SK-N-SH (cell line): ENCODE results near the gene SLC35A5. TPM values are rescaled to one million over a fixed set of nuclear protein-coding genes. Genes with fewer than 3 reads are reported as not detected.

Experiments used
- CTCF ChIA-PET: fragments of 300-600, 350-600 bp; formaldehyde crosslinking; extraction: SDS; loops from one replicate; lab custom pipeline; 2021; lab: Yijun Ruan, JAX
- POLR2A ChIA-PET: fragments of 350-600 bp; sonication (Branson Sonifier 250); formaldehyde crosslinking; extraction: SDS; loops from one replicate; lab custom pipeline; 2020; ENCODE audit warnings: antibody characterized with exemption, inconsistent platforms; lab: Yijun Ruan, JAX
- DNase-seq: peaks from one replicate; pipeline ENCODE4 v3.0.0; 2012
- H2AFZ ChIP-seq: fragments of 200-600 bp; sonication (generic); 2 replicates; pipeline ENCODE4 v1.8.1; 2016; ENCODE audit warnings: antibody characterized with exemption, mild to moderate bottlenecking, low read depth
- H3F3A ChIP-seq: fragments of 200-600 bp; sonication (generic); replicated peaks from 2 replicates; pipeline ENCODE3; 2016; ENCODE audit warnings: antibody characterized with exemption, mild to moderate bottlenecking; ENCODE audit not compliant: insufficient read depth
- H3K27ac ChIP-seq, 2 experiments: fragments of 200-500 bp in 1 of 2; fragments of 200-600 bp in 1 of 2; sonication (Bioruptor generic) in 1 of 2; sonication (generic), shearing (Covaris generic) in 1 of 2; 2 replicates each; pipeline versions ENCODE4 v1.5.1 to v1.6.1; 2014 to 2016; ENCODE audit warnings: low read depth in 2 of 2, inconsistent platforms in 1 of 2, low read length in 1 of 2, mild to moderate bottlenecking in 1 of 2, mixed read lengths in 1 of 2
- H3K27me3 ChIP-seq: fragments of 200-600 bp; sonication (generic), shearing (Covaris generic); 2 replicates; pipeline ENCODE4 v1.6.1; 2016; ENCODE audit warnings: mixed run types; ENCODE audit not compliant: insufficient read depth
- H3K36me3 ChIP-seq, 2 experiments: fragments of 200-500 bp in 1 of 2; fragments of 200-600 bp in 1 of 2; sonication (Bioruptor generic) in 1 of 2; sonication (generic) in 1 of 2; replicated peaks in 1 of 2; 2 replicates each; pipeline versions ENCODE3 to v1.5.1; 2014 to 2016; ENCODE audit warnings: low read length in 1 of 2, mild to moderate bottlenecking in 1 of 2; ENCODE audit not compliant: insufficient read depth in 2 of 2, control insufficient read depth in 1 of 2
- H3K4me1 ChIP-seq, 2 experiments: fragments of 200-500 bp in 1 of 2; fragments of 200-600 bp in 1 of 2; sonication (Bioruptor generic) in 1 of 2; sonication (generic), shearing (Covaris generic) in 1 of 2; 2 replicates each; pipeline versions ENCODE4 v1.5.1 to v1.6.1; 2014 to 2016; ENCODE audit warnings: low read depth in 1 of 2, low read length in 1 of 2, mixed run types in 1 of 2; ENCODE audit not compliant: insufficient read depth in 2 of 2, control insufficient read depth in 1 of 2
- H3K4me2 ChIP-seq: fragments of 200-600 bp; sonication (generic), shearing (Covaris generic); 2 replicates; pipeline ENCODE4 v1.6.1; 2017; ENCODE audit warnings: mixed run types
- H3K4me3 ChIP-seq, 2 experiments: fragments of 200-500 bp in 1 of 2; fragments of 200-600 bp in 1 of 2; sonication (Bioruptor generic) in 1 of 2; sonication (generic), shearing (Covaris generic) in 1 of 2; 2 replicates each; pipeline versions ENCODE4 v1.5.1 to v1.8.1; 2014 to 2016; ENCODE audit warnings: low read depth in 2 of 2, inconsistent platforms in 1 of 2, low read length in 1 of 2, mild to moderate bottlenecking in 1 of 2, mixed read lengths in 1 of 2, moderate library complexity in 1 of 2
- H3K79me2 ChIP-seq: fragments of 200-600 bp; sonication (generic); 2 replicates; pipeline ENCODE4 v1.8.1; 2017; ENCODE audit warnings: mild to moderate bottlenecking; ENCODE audit not compliant: insufficient read depth
- H3K9ac ChIP-seq: fragments of 200-600 bp; sonication (generic); 2 replicates; pipeline ENCODE4 v1.6.1; 2017; ENCODE audit warnings: mixed run types
- H3K9me2 ChIP-seq: fragments of 200-600 bp; sonication (generic); 2 replicates; pipeline ENCODE4 v1.6.1; 2017; ENCODE audit warnings: mixed run types
- H3K9me3 ChIP-seq: fragments of 200-600 bp; sonication (generic); 2 replicates; pipeline ENCODE4 v1.6.1; 2017; ENCODE audit warnings: mixed run types, mild to moderate bottlenecking, moderate library complexity
- H4K20me1 ChIP-seq: fragments of 200-600 bp; sonication (generic); 2 replicates; pipeline ENCODE4 v1.6.1; 2017; ENCODE audit warnings: mild to moderate bottlenecking, mixed run types; ENCODE audit not compliant: insufficient read depth
- CHD2 ChIP-seq: fragments of 150-350 bp; IDR thresholded peaks from 2 replicates; pipeline ENCODE4 v1.6.1; 2018; ENCODE audit warnings: low read length; ENCODE audit not compliant: partially characterized antibody
- FOSL2 ChIP-seq: IDR thresholded peaks from 2 replicates; pipeline ENCODE4 v1.4.0; 2012; ENCODE audit warnings: low read depth, mild to moderate bottlenecking, moderate library complexity, borderline replicate concordance
- GABPA ChIP-seq: IDR thresholded peaks from 2 replicates; pipeline ENCODE4 v1.4.0; 2012; ENCODE audit warnings: low read depth, mild to moderate bottlenecking
- MXI1 ChIP-seq: IDR thresholded peaks from 2 replicates; pipeline ENCODE4 v1.6.1; 2012; ENCODE audit warnings: mild to moderate bottlenecking, low read depth, low read length, improper control_type of control experiment
- NRF1 ChIP-seq: IDR thresholded peaks from 2 replicates; pipeline ENCODE4 v1.6.1; 2012; ENCODE audit warnings: low read depth, mild to moderate bottlenecking, low read length
- RAD21 ChIP-seq: IDR thresholded peaks from 2 replicates; pipeline ENCODE4 v1.6.1; 2012; ENCODE audit warnings: mild to moderate bottlenecking, low read length
- RCOR1 ChIP-seq: fragments of 150-350 bp; IDR thresholded peaks from 2 replicates; pipeline ENCODE4 v1.6.1; 2017; ENCODE audit warnings: antibody characterized with exemption, low read length
- SMC3 ChIP-seq: IDR thresholded peaks from 2 replicates; pipeline ENCODE4 v1.6.1; 2012; ENCODE audit warnings: low read depth, low read length, improper control_type of control experiment
- TEAD4 ChIP-seq: IDR thresholded peaks from 2 replicates; pipeline ENCODE4 v1.4.0; 2012; ENCODE audit warnings: mild to moderate bottlenecking, borderline replicate concordance; ENCODE audit not compliant: insufficient read depth
- WGBS: methylation state at CpG from one replicate; pipeline ENCODE4 v1.1.6; 2017; ENCODE audit warnings: low lambda C conversion rate; 5-methylcytosine and 5-hydroxymethylcytosine counted together
- polyA plus RNA-seq, 3 experiments: library from polyadenylated mRNA; depleted of rRNA; stranded (reverse); fragments of >200 nt; gene quantifications; 2 replicates each; pipeline ENCODE4 v1.2.3, GENCODE V29; 2012
- TF ChIP-seq, protein P1 (sequence below): fragments of 200-600 bp; sonication (generic); IDR thresholded peaks from 2 replicates; pipeline ENCODE4 v1.6.1; 2017; ENCODE audit warnings: antibody characterized with exemption, mild to moderate bottlenecking, moderate library complexity
- TF ChIP-seq, protein P2 (sequence below): IDR thresholded peaks from 2 replicates; pipeline ENCODE4 v1.6.1; 2012; ENCODE audit warnings: mild to moderate bottlenecking, low read depth, low read length, moderate library complexity
- TF ChIP-seq, protein P3 (sequence below): fragments of 150-350 bp; IDR thresholded peaks from 2 replicates; pipeline ENCODE4 v1.6.1; 2016; ENCODE audit warnings: mild to moderate bottlenecking, low read depth, low read length

Gene SLC35A5
- polyA plus RNA-seq, 1 of the 3 experiments (the other 2 are of a cell fraction) = 16.0 TPM

DNA sequence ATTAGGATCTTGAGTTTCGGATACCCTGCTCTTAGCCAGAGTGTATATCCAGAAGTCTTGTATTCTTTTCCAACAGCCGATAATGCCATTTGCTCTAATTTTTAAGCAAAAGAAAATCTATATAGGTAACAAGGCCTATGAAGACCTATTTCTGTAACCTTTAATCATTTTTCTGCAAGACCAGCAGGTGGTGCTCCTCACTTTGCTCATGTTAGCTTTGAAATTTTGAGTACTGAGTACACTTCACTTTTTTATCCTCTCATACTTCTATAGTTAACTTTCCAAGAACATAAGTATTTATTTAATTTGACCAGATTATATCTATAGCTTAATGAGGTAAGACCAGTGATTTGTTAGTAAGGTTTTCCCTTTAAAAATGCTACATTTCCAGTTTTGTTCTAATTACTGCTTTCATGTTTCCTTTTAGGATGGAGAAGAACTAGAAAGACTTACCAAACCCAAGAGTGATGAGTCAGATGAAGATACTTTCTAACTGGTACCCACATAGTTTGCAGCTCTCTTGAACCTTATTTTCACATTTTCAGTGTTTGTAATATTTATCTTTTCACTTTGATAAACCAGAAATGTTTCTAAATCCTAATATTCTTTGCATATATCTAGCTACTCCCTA lies 20.5 kb downstream of the SLC35A5 start:
- CTCF ChIA-PET = interaction anchor here (0.7 to 3.0 kb wide), 50 partner anchors 8 to 1049 kb away, joined by 3 to 38 read pairs (median 5); partner anchors contain the start of genes ATG3, CCDC80, CD200R1 and GTPBP8
- H4K20me1 ChIP-seq = no peaks in the 10 kb centered on the region
- H3K4me2 ChIP-seq = no peak overlapping the region
- peak; percentile 14 for DNase-seq
- TF ChIP-seq CHD2 = no peak
- no peak for TF ChIP-seq TEAD4
- no peak for TF ChIP-seq NRF1
- TF ChIP-seq, protein P1, sequence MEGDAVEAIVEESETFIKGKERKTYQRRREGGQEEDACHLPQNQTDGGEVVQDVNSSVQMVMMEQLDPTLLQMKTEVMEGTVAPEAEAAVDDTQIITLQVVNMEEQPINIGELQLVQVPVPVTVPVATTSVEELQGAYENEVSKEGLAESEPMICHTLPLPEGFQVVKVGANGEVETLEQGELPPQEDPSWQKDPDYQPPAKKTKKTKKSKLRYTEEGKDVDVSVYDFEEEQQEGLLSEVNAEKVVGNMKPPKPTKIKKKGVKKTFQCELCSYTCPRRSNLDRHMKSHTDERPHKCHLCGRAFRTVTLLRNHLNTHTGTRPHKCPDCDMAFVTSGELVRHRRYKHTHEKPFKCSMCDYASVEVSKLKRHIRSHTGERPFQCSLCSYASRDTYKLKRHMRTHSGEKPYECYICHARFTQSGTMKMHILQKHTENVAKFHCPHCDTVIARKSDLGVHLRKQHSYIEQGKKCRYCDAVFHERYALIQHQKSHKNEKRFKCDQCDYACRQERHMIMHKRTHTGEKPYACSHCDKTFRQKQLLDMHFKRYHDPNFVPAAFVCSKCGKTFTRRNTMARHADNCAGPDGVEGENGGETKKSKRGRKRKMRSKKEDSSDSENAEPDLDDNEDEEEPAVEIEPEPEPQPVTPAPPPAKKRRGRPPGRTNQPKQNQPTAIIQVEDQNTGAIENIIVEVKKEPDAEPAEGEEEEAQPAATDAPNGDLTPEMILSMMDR = peak; percentile 85
- no peak for TF ChIP-seq RCOR1
- TF ChIP-seq, protein P2, sequence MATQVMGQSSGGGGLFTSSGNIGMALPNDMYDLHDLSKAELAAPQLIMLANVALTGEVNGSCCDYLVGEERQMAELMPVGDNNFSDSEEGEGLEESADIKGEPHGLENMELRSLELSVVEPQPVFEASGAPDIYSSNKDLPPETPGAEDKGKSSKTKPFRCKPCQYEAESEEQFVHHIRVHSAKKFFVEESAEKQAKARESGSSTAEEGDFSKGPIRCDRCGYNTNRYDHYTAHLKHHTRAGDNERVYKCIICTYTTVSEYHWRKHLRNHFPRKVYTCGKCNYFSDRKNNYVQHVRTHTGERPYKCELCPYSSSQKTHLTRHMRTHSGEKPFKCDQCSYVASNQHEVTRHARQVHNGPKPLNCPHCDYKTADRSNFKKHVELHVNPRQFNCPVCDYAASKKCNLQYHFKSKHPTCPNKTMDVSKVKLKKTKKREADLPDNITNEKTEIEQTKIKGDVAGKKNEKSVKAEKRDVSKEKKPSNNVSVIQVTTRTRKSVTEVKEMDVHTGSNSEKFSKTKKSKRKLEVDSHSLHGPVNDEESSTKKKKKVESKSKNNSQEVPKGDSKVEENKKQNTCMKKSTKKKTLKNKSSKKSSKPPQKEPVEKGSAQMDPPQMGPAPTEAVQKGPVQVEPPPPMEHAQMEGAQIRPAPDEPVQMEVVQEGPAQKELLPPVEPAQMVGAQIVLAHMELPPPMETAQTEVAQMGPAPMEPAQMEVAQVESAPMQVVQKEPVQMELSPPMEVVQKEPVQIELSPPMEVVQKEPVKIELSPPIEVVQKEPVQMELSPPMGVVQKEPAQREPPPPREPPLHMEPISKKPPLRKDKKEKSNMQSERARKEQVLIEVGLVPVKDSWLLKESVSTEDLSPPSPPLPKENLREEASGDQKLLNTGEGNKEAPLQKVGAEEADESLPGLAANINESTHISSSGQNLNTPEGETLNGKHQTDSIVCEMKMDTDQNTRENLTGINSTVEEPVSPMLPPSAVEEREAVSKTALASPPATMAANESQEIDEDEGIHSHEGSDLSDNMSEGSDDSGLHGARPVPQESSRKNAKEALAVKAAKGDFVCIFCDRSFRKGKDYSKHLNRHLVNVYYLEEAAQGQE = no peak
- no peak for TF ChIP-seq FOSL2
- TF ChIP-seq GABPA = no peak
- TF ChIP-seq, protein P3, sequence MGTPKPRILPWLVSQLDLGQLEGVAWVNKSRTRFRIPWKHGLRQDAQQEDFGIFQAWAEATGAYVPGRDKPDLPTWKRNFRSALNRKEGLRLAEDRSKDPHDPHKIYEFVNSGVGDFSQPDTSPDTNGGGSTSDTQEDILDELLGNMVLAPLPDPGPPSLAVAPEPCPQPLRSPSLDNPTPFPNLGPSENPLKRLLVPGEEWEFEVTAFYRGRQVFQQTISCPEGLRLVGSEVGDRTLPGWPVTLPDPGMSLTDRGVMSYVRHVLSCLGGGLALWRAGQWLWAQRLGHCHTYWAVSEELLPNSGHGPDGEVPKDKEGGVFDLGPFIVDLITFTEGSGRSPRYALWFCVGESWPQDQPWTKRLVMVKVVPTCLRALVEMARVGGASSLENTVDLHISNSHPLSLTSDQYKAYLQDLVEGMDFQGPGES = no peak
- TF ChIP-seq RAD21 = peak; percentile 86
- TF ChIP-seq SMC3 = peak; percentile 53
- no peak for TF ChIP-seq MXI1
- TF ChIP-seq, all 33 proteins: peak for 3
- H3K4me1 ChIP-seq = no peaks in the 10 kb centered on the region
- POLR2A ChIA-PET = no interaction called here
- no peaks in the 10 kb centered on the region for H3K79me2 ChIP-seq
- no peaks in the 10 kb centered on the region for H3K27me3 ChIP-seq
- no peak overlapping the region; a peak in 1 of 4 replicates for H3K27ac ChIP-seq
- no peak overlapping the region for H2AFZ ChIP-seq
- no peak overlapping the region for H3K9ac ChIP-seq
- no peaks in the 10 kb centered on the region for H3K9me3 ChIP-seq
- H3K36me3 ChIP-seq = peaks cover 47 to 72% of the 10 kb centered on the region in 2 experiments
- no peak overlapping the region; a peak in 1 of 4 replicates for H3K4me3 ChIP-seq
- H3K9me2 ChIP-seq = no peaks in the 10 kb centered on the region
- peaks cover 3% of the 10 kb centered on the region for H3F3A ChIP-seq
- WGBS = 45% methylated on average over 2 of the region's 2 CpGs
